MM.1S (cell line): ENCODE results near the gene MVD.

Experiments
- DNase-seq: peaks from one replicate; pipeline ENCODE4 v3.0.0-alpha.2; 2015
- H2AFZ ChIP-seq: fragments of 300-600 bp; sonication (generic); 2 replicates; pipeline ENCODE4 v1.6.0; 2016; ENCODE audit warnings: antibody characterized with exemption, low read length
- H3F3A ChIP-seq: fragments of 300-600 bp; sonication (generic); 2 replicates; pipeline ENCODE4 v1.6.1; 2016; ENCODE audit warnings: mild to moderate bottlenecking, antibody characterized with exemption, low read length, moderate library complexity, mixed read lengths; ENCODE audit not compliant: insufficient read depth
- H3K27ac ChIP-seq: fragments of 300-600 bp; sonication (generic); 2 replicates; pipeline ENCODE4 v1.5.1; 2016; ENCODE audit warnings: mild to moderate bottlenecking, low read length
- H3K27me3 ChIP-seq: fragments of 300-600 bp; sonication (generic); replicated peaks from 2 replicates; pipeline ENCODE4 v1.6.0; 2016; ENCODE audit warnings: low read length; ENCODE audit not compliant: insufficient read depth
- H3K36me3 ChIP-seq: fragments of 300-600 bp; sonication (generic); replicated peaks from 2 replicates; pipeline ENCODE4 v1.6.1; 2016; ENCODE audit warnings: mild to moderate bottlenecking, low read length, mixed read lengths; ENCODE audit not compliant: insufficient read depth
- H3K4me1 ChIP-seq: fragments of 300-600 bp; sonication (generic); 2 replicates; pipeline ENCODE4 v1.6.1; 2016; ENCODE audit warnings: low read length, mixed read lengths
- H3K4me2 ChIP-seq: fragments of 300-600 bp; sonication (generic); 2 replicates; pipeline ENCODE4 v1.6.0; 2016; ENCODE audit warnings: low read depth, low read length
- H3K4me3 ChIP-seq: fragments of 300-600 bp; sonication (generic); 2 replicates; pipeline ENCODE4 v1.5.1; 2016; ENCODE audit warnings: low read length, mixed read lengths
- H3K79me2 ChIP-seq: fragments of 300-600 bp; sonication (generic); 2 replicates; pipeline ENCODE4 v1.6.1; 2016; ENCODE audit warnings: mixed run types, low read length, mixed read lengths
- H3K9ac ChIP-seq: fragments of 300-600 bp; sonication (generic); 2 replicates; pipeline ENCODE4 v1.6.1; 2016; ENCODE audit warnings: low read length, mixed read lengths
- H3K9me2 ChIP-seq: fragments of 300-600 bp; sonication (generic); replicated peaks from 2 replicates; pipeline ENCODE4 v1.6.1; 2016; ENCODE audit warnings: mild to moderate bottlenecking, low read length, mixed read lengths; ENCODE audit not compliant: insufficient read depth
- H3K9me3 ChIP-seq: fragments of 300-600 bp; sonication (generic); replicated peaks from 2 replicates; pipeline ENCODE4 v1.6.1; 2016; ENCODE audit warnings: mild to moderate bottlenecking, low read length, mixed read lengths; ENCODE audit not compliant: insufficient read depth
- H4K20me1 ChIP-seq: fragments of 300-600 bp; sonication (generic); 2 replicates; pipeline ENCODE4 v1.6.1; 2016; ENCODE audit warnings: mild to moderate bottlenecking, low read length, moderate library complexity, mixed read lengths; ENCODE audit not compliant: insufficient read depth
- EZH2 ChIP-seq: fragments of 300-600 bp; sonication (generic); optimal IDR thresholded peaks from 2 replicates; pipeline ENCODE3; 2017; ENCODE audit warnings: low read depth, mild to moderate bottlenecking, antibody characterized with exemption, low read length, mixed read lengths
- EZH2phosphoT487 ChIP-seq: fragments of 300-600 bp; sonication (generic); IDR thresholded peaks from 2 replicates; pipeline ENCODE4 v1.6.1; 2018; ENCODE audit warnings: antibody characterized with exemption, low read length
- TF ChIP-seq, protein P1 (sequence below): fragments of 300-600 bp; sonication (generic); IDR thresholded peaks from 2 replicates; pipeline ENCODE4 v1.5.1; 2016; ENCODE audit warnings: antibody characterized with exemption, low read length, mixed read lengths

MVD gene

DNA sequence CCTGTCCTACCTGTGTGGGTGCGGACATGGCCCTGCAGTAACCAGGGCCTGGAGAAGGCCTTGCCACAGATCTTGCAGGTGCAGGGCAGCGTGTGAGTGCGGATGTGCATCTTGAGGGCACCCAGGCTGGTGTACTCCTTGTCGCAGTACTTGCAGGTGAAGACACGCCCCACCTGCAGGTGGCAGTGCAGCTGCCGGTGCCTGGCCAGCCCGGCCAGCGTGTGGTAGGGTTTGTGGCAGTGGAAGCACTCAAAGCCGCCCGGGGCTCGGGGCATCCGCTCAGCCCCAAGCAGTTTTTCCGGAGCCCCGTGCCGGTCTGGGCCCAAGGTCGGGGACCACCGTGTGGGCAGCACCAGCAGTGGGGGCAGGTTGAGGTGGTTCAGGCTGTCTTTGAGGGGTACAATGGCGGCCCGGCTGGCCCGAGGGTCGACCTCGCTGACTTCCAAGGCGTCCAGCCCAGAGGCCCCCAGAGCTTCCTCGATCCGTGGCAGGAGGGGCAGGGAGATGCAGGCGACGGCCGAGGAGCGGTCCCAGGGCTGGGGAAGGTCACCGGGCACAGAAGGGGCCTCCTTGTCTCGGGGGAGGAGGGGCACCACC is 18.3 kb upstream of the MVD start:
- H3K79me2 ChIP-seq = peaks cover 8% of the 10 kb centered on the region; the same call in 1 of the 2 replicates
- peak; percentile 84 for DNase-seq
- no peaks in the 10 kb centered on the region for H3K36me3 ChIP-seq
- peak overlapping the region; percentile 72 for H3K9ac ChIP-seq
- H2AFZ ChIP-seq = no peak overlapping the region
- no peaks in the 10 kb centered on the region for H4K20me1 ChIP-seq
- H3K9me2 ChIP-seq = no peaks in the 10 kb centered on the region
- H3K4me3 ChIP-seq = peak overlapping the region; percentile 45; the same call in 1 of the 2 replicates
- peaks cover 27% of the 10 kb centered on the region for H3F3A ChIP-seq
- H3K27ac ChIP-seq = peak overlapping the region; percentile 94
- H3K4me2 ChIP-seq = peak overlapping the region; percentile 86
- TF ChIP-seq EZH2 (no peak), EZH2phosphoT487 (no peak)
- TF ChIP-seq, protein P1, sequence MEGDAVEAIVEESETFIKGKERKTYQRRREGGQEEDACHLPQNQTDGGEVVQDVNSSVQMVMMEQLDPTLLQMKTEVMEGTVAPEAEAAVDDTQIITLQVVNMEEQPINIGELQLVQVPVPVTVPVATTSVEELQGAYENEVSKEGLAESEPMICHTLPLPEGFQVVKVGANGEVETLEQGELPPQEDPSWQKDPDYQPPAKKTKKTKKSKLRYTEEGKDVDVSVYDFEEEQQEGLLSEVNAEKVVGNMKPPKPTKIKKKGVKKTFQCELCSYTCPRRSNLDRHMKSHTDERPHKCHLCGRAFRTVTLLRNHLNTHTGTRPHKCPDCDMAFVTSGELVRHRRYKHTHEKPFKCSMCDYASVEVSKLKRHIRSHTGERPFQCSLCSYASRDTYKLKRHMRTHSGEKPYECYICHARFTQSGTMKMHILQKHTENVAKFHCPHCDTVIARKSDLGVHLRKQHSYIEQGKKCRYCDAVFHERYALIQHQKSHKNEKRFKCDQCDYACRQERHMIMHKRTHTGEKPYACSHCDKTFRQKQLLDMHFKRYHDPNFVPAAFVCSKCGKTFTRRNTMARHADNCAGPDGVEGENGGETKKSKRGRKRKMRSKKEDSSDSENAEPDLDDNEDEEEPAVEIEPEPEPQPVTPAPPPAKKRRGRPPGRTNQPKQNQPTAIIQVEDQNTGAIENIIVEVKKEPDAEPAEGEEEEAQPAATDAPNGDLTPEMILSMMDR = peak; percentile 63
- H3K9me3 ChIP-seq = no peaks in the 10 kb centered on the region
- no peaks in the 10 kb centered on the region for H3K27me3 ChIP-seq
- H3K4me1 ChIP-seq = peaks cover 23% of the 10 kb centered on the region

- Histone ChIP-seq H3K9me3 (no peaks in the 10 kb centered on the region), H3K9me2 (no peaks in the 10 kb centered on the region)
These were observed 17.7 kb upstream of the MVD start for GRCh38 chr16:88680554-88681083.

DNA sequence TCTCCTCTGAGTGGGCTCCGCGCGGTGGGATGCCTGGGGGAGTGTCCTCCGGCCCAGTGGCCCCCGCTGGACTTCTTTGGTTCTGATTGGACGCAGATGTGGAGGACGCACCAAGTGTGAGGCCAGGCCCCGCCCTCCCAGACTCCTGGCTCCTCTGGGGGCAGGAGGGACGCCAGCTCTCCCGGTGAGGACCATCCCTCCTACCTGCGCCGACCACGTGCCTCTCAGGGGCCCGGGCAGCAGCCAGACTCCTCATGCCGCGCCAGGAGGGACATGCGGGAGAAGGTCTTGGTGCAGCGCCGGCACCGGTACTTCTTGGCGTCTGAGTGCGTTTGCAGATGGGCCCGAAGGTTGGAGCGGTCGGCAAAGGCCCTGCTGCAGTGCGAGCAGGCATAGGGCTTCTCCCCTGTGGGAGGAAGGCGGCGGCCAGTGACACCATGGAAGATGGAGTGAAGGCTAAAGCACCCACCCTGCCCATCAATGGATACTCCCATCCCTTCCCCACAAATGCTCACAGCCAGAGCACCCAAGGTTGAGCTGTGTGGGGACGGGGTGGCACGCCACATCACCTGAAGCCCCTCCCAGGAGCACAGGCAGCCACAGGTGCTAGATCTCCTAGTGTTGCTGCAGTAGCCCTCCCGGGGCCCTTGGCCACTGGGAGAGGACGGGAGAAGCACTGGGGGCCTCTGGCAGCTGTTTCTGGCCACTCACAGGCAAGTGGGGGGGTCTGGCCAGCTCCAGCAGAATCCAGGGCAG is 15.5 kb upstream of the MVD start:
- peaks cover 17% of the 10 kb centered on the region for H3F3A ChIP-seq
- H3K36me3 ChIP-seq = no peaks in the 10 kb centered on the region
- no peaks in the 10 kb centered on the region for H3K79me2 ChIP-seq
- H3K4me1 ChIP-seq = peaks cover 16% of the 10 kb centered on the region
- no peak overlapping the region for H2AFZ ChIP-seq
- no peak overlapping the region for H3K9ac ChIP-seq
- H3K27me3 ChIP-seq = no peaks in the 10 kb centered on the region
- no peaks in the 10 kb centered on the region for H3K9me3 ChIP-seq
- no peaks in the 10 kb centered on the region for H4K20me1 ChIP-seq
- no peak for TF ChIP-seq EZH2
- TF ChIP-seq EZH2phosphoT487 = no peak
- TF ChIP-seq, protein P1 = no peak
- H3K4me3 ChIP-seq = no peak overlapping the region
- no peak overlapping the region for H3K4me2 ChIP-seq
- no peaks in the 10 kb centered on the region for H3K9me2 ChIP-seq
- DNase-seq = no peak
- no peak overlapping the region for H3K27ac ChIP-seq

More at GRCh38 chr16:88680554-88681083, 17.7 kb upstream of the MVD start:
- Histone ChIP-seq H3K27me3 (no peaks in the 10 kb centered on the region), H3K4me3 (no peak overlapping the region), H3K4me1 (peaks cover 23% of the 10 kb centered on the region), H3K79me2 (peaks cover 8% of the 10 kb centered on the region; the same call in 1 of the 2 replicates), H3K27ac (peak overlapping the region; percentile 94; the same call in 1 of the 2 replicates), H3K36me3 (no peaks in the 10 kb centered on the region), H3K4me2 (peak overlapping the region; percentile 86), H3F3A (peaks cover 27% of the 10 kb centered on the region), H2AFZ (no peak overlapping the region), H4K20me1 (no peaks in the 10 kb centered on the region), H3K9ac (peak overlapping the region; percentile 20; the same call in 1 of the 2 replicates)
- TF ChIP-seq, protein P1 = no peak
- TF ChIP-seq EZH2phosphoT487 = no peak
- TF ChIP-seq EZH2 = no peak
- no peak for DNase-seq
